ENCODE measurements around the gene KBTBD7. TPM values are rescaled to one million over a fixed set of nuclear protein-coding genes. Genes with fewer than 3 reads are reported as not detected.

Gene KBTBD7
- total and polyA plus RNA-seq, 2 donors (not counting 3 experiments of a cell fraction or from before 2014, with no cell fraction given): 2.1 to 4.4 TPM

GRCh38 chr13:41159174-41159573 lies 35.2 kb downstream of the KBTBD7 start:
- intact Hi-C loops (cut with micrococcal nuclease): no loop called here
- BruUV-seq (replicated peaks): no TSS peak
- POLR2A ChIA-PET: no interaction called here
- Histone ChIP-seq H3K27ac (ENCODE audit: insufficient read depth, low read depth, low read length) (no peak overlapping the region), H2AFZ (ENCODE audit: low read depth, low read length) (no peak overlapping the region), H3K9ac (replicated peaks; ENCODE audit: extremely low read depth, insufficient read depth, low read length) (no peak overlapping the region), H3K9me3 (replicated peaks; ENCODE audit: control insufficient read depth, insufficient read depth, low read length) (no peaks in the 10 kb centered on the region), H3K4me2 (ENCODE audit: insufficient read depth, low read length) (no peak overlapping the region), H3K4me3 (replicated peaks in 1 of 3; ENCODE audit: insufficient read depth in 1 of 3, low read depth in 1 of 3, low read length in 3 of 3) (no peak overlapping the region), H3K36me3 (ENCODE audit: control insufficient read depth in 2 of 2, extremely low read depth in 1 of 2, insufficient read depth in 2 of 2, low read length in 2 of 2) (no peaks in the 10 kb centered on the region), H3K27me3 (ENCODE audit: control insufficient read depth in 2 of 2, insufficient read depth in 2 of 2, low read length in 2 of 2) (no peaks in the 10 kb centered on the region), H3K9me1 (replicated peaks; ENCODE audit: control insufficient read depth, extremely low read depth, insufficient read depth, low read length) (no peaks in the 10 kb centered on the region), H3K79me2 (ENCODE audit: control insufficient read depth, insufficient read depth, low read length) (no peaks in the 10 kb centered on the region), H3K4me1 (ENCODE audit: control insufficient read depth, extremely low read depth, insufficient read depth, low read length) (no peaks in the 10 kb centered on the region), H4K20me1 (replicated peaks; ENCODE audit: control insufficient read depth, extremely low read depth, insufficient read depth, low read length) (no peaks in the 10 kb centered on the region)
- CTCF ChIA-PET: interaction anchor here (0.6 kb wide), 2 partner anchors 8 to 23 kb away, joined by 3 read pairs; no protein-coding TSS in a partner anchor
- TF ChIP-seq JUN (IDR thresholded peaks at IDR 0.05; ENCODE audit: borderline replicate concordance, insufficient read depth, insufficient read length, low read depth) (no peak), POLR2A (IDR thresholded peaks at IDR 0.05; ENCODE audit: low read depth, low read length) (no peak), FOS (IDR thresholded peaks at IDR 0.05; ENCODE audit: borderline replicate concordance, insufficient read depth, low read length) (no peak), GATA2 (IDR thresholded peaks at IDR 0.05; ENCODE audit: insufficient read depth, insufficient read length, low read depth, low read length) (no peak), EZH2 (IDR thresholded peaks at IDR 0.05; ENCODE audit: borderline replicate concordance, low read depth, low read length, severe bottlenecking) (no peak), CTCF (IDR thresholded peaks at IDR 0.05; ENCODE audit: extremely low read depth in 1 of 2, insufficient read depth in 1 of 2, low read depth in 1 of 2, low read length in 2 of 2) (no peak), MYC (IDR thresholded peaks at IDR 0.05; ENCODE audit: low read depth, low read length) (no peak), MAX (IDR thresholded peaks at IDR 0.05; ENCODE audit: insufficient read depth, insufficient read length) (no peak), POLR2AphosphoS5 (IDR thresholded peaks at IDR 0.05; ENCODE audit: insufficient read depth, low read depth, low read length) (no peak)
- DNase-seq (ENCODE audit: low read depth, low spot score): no peak
- no peak for FAIRE-seq
- dilution Hi-C loops (cut with MboI; ENCODE audit: extremely low pct_ligation_motif_present, low sequenced_read_pairs): no loop called here

Measured in endothelial cell of umbilical vein (primary cell).